K562 (cell line): ENCODE measurements around the gene RBPMS2. TPM values are rescaled to one million over a fixed set of nuclear protein-coding genes. Genes with fewer than 3 reads are reported as not detected.

ENCODE experiments used
- BCLAF1 ChIP-seq, 2 experiments: fragments of 450-650 bp in 1 of 2; IDR thresholded peaks; 2 replicates each; pipeline ENCODE4 v1.6.1; 2011 to 2017; ENCODE audit warnings: low read depth in 2 of 2, antibody characterized with exemption in 1 of 2, borderline replicate concordance in 1 of 2, low read length in 1 of 2, mild to moderate bottlenecking in 1 of 2, mixed read lengths in 1 of 2; ENCODE audit not compliant: control insufficient read depth in 1 of 2
- ELK3 ChIP-seq: fragments of 450-650 bp; formaldehyde crosslinking; IDR thresholded peaks from 2 replicates; pipeline ENCODE4 v1.4.0; 2020; ENCODE audit warnings: mild to moderate bottlenecking
- FOXP4 ChIP-seq: sonication (generic); formaldehyde crosslinking; IDR thresholded peaks from 2 replicates; pipeline ENCODE4 v1.8.0; 2022; ENCODE audit warnings: mild to moderate bottlenecking, missing genetic modification reagents, borderline replicate concordance
- GTF2E2 ChIP-seq: fragments of 200-800 bp; sonication (Bioruptor generic); IDR thresholded peaks from 2 replicates; pipeline ENCODE4 v1.6.1; 2016; ENCODE audit warnings: missing genetic modification characterization, missing compliant biosample characterization
- HOMEZ ChIP-seq: fragments of 250-450 bp; sonication (Bioruptor Pico); IDR thresholded peaks from 2 replicates; pipeline ENCODE4 v1.4.0; 2020; ENCODE audit warnings: mild to moderate bottlenecking, moderate library complexity
- MNT ChIP-seq, 2 experiments: fragments of 450-650 bp; conservative IDR thresholded peaks; 2 replicates each; pipeline ENCODE4 v1.6.1; 2017; ENCODE audit warnings: mild to moderate bottlenecking in 2 of 2, moderate library complexity in 2 of 2
- NR2F6 ChIP-seq: fragments of 450-650 bp; formaldehyde crosslinking; IDR thresholded peaks from 2 replicates; pipeline ENCODE4 v1.4.0; 2020; ENCODE audit warnings: mild to moderate bottlenecking
- NR3C1 ChIP-seq: sonication (generic); formaldehyde crosslinking; IDR thresholded peaks from 2 replicates; pipeline ENCODE4 v1.8.1; 2022; ENCODE audit warnings: missing genetic modification reagents
- NRF1 ChIP-seq, 2 experiments: fragments of 450-650 bp; IDR thresholded peaks in 1 of 2; conservative IDR thresholded peaks in 1 of 2; 2 replicates each; pipeline ENCODE4 v1.6.1; 2014; ENCODE audit warnings: mild to moderate bottlenecking in 2 of 2
- PTTG1 ChIP-seq: fragments of 450-650 bp; IDR thresholded peaks from 2 replicates; pipeline ENCODE4 v1.6.1; 2016; ENCODE audit warnings: low read depth, mild to moderate bottlenecking, missing genetic modification characterization, missing compliant biosample characterization
- RBM25 ChIP-seq: fragments of 200-400 bp; formaldehyde crosslinking; IDR thresholded peaks from 2 replicates; pipeline ENCODE4 v1.6.1; 2018; ENCODE audit warnings: low read length, low read depth, moderate library complexity; ENCODE audit not compliant: severe bottlenecking
- SIRT6 ChIP-seq: IDR thresholded peaks from one replicate; pipeline ENCODE4 v1.6.1; 2012; ENCODE audit warnings: low read depth, mild to moderate bottlenecking, control low read depth, inconsistent platforms, low read length, moderate library complexity
- SMARCE1 ChIP-seq: fragments of 450-650 bp; IDR thresholded peaks from 2 replicates; pipeline ENCODE4 v1.7.1; 2016; ENCODE audit warnings: mild to moderate bottlenecking
- STAT5B ChIP-seq: fragments of 250-450 bp; sonication (Bioruptor Pico); IDR thresholded peaks from 2 replicates; pipeline ENCODE4 v1.8.0; 2021; ENCODE audit warnings: mild to moderate bottlenecking, inconsistent platforms
- ZNF134 ChIP-seq: fragments of 250-450 bp; sonication (Bioruptor Pico); conservative IDR thresholded peaks from 2 replicates; pipeline ENCODE4 v1.4.0; 2020
- ZNF444 ChIP-seq: fragments of 250-450 bp; sonication (Bioruptor Pico); IDR thresholded peaks from 2 replicates; pipeline ENCODE4 v1.4.0; 2020; ENCODE audit warnings: mild to moderate bottlenecking, moderate library complexity
- ZNF512 ChIP-seq: IDR thresholded peaks from 2 replicates; pipeline ENCODE4 v1.6.1; 2016; ENCODE audit warnings: missing genetic modification characterization, missing compliant biosample characterization
- polyA plus RNA-seq, 8 experiments: library from polyadenylated mRNA; depleted of rRNA in 4 of 8; stranded (reverse) in 5 of 8; unstranded in 3 of 8; fragments of >200 nt; fragmentation: Nextera tagmentation in 2 of 8; fragmentation: Illumina TruSeq in 1 of 8; extraction: Ambion mirVana in 2 of 8; extraction: Trizol in 1 of 8; gene quantifications; 2 replicates each; pipeline versions ENCODE4 v1.2.1 to v1.2.3, GENCODE V29; 2011 to 2014; ENCODE audit warnings: inconsistent platforms in 1 of 8, missing spikeins in 1 of 8
- total RNA-seq, 7 experiments: library from RNA; depleted of rRNA in 6 of 7; stranded (reverse); fragments of >200 nt in 6 of 7; fragmentation: Illumina TruSeq in 2 of 7; extraction: Trizol in 2 of 7; gene quantifications; 2 replicates each; pipeline versions ENCODE4 v1.2.1 to v1.2.3, GENCODE V29; 2011 to 2021; ENCODE audit warnings: low replicate concordance in 1 of 7

Gene RBPMS2
- total and polyA plus RNA-seq, 9 of the 15 experiments (the other 6 are each of a cell fraction or from before 2014, with no cell fraction given) = 0.11 to 2.6 (median 0.37) TPM; not detected in 1

GRCh38 chr15:64695561-64695992 is 79.8 kb downstream of the RBPMS2 start (continued):
- TF ChIP-seq MNT (conservative IDR thresholded peaks at IDR 0.05) (peak in 1 of 2 experiments; percentile 67; a peak in 2 of 4 replicates), ZNF512 (tag) (no peak), NR3C1 (CRISPR knock-in tag) (no peak), PTTG1 (no peak), BCLAF1 (IDR thresholded peaks at IDR 0.05; ENCODE audit: borderline replicate concordance in 1 of 2, control insufficient read depth in 1 of 2, low read depth in 2 of 2, low read length in 1 of 2) (no peak), SMARCE1 (peak; percentile 100), ZNF134 (CRISPR knock-in tag) (0 out of 2 replicates have a peak, but pooled peaks have one; percentile 35), ZNF444 (peak; percentile 77; the same call in 1 of the 2 replicates), NR2F6 (CRISPR knock-in tag) (no peak), HOMEZ (CRISPR knock-in tag) (no peak), FOXP4 (CRISPR knock-in tag) (no peak), SIRT6 (no peak), ELK3 (CRISPR knock-in tag) (no peak), STAT5B (no peak), RBM25 (no peak), NRF1 (conservative IDR thresholded peaks at IDR 0.05 in 1 of 2, IDR thresholded peaks at IDR 0.05 in 1 of 2) (peak; percentile 78 to 82), GTF2E2 (tag) (peak; percentile 54; the same call in 1 of the 2 replicates)
